GM23338 (cell line): ENCODE measurements around the gene IL19. TPM values are rescaled to one million over a fixed set of nuclear protein-coding genes. Genes with fewer than 3 reads are reported as not detected.

ENCODE experiments used
- ATAC-seq: fragments of 200-7000 bp; cut with Tn5 transposase; 3 replicates; pipeline ENCODE4 v1.9.1; 2020
- DNase-seq: peaks from one replicate; pipeline ENCODE4 v3.0.0-alpha.2; 2015; ENCODE audit warnings: low spot score
- H2AFZ ChIP-seq: fragments of 200-600 bp; sonication (generic); 2 replicates; pipeline ENCODE4 v1.8.0; 2016; ENCODE audit warnings: antibody characterized with exemption, mild to moderate bottlenecking, moderate library complexity
- H3F3A ChIP-seq: fragments of 200-600 bp; sonication (generic); replicated peaks from 2 replicates; pipeline ENCODE4 v1.8.0; 2017; ENCODE audit warnings: antibody characterized with exemption, mixed run types, low read depth
- H3K27ac ChIP-seq: fragments of 200-600 bp; sonication (generic); 2 replicates; pipeline ENCODE4 v1.6.1; 2016; ENCODE audit warnings: low read depth
- H3K27me3 ChIP-seq: fragments of 200-600 bp; sonication (generic); 2 replicates; pipeline ENCODE4 v1.8.0; 2016; ENCODE audit warnings: mild to moderate bottlenecking, mixed run types, moderate library complexity; ENCODE audit not compliant: insufficient read depth
- H3K36me3 ChIP-seq: fragments of 200-600 bp; sonication (generic); 2 replicates; pipeline ENCODE4 v1.8.0; 2016; ENCODE audit warnings: mild to moderate bottlenecking; ENCODE audit not compliant: insufficient read depth
- H3K4me1 ChIP-seq: fragments of 200-600 bp; sonication (generic); 2 replicates; pipeline ENCODE4 v1.8.0; 2016; ENCODE audit warnings: mild to moderate bottlenecking, moderate library complexity; ENCODE audit not compliant: insufficient read depth
- H3K4me2 ChIP-seq: fragments of 200-600 bp; sonication (generic); 2 replicates; pipeline ENCODE4 v1.7.1; 2017; ENCODE audit warnings: mixed run types
- H3K4me3 ChIP-seq: fragments of 200-600 bp; sonication (generic); 2 replicates; pipeline ENCODE4 v1.6.1; 2016; ENCODE audit warnings: mixed run types
- H3K79me2 ChIP-seq: fragments of 200-600 bp; sonication (generic); replicated peaks from 2 replicates; pipeline ENCODE4 v1.8.0; 2017; ENCODE audit warnings: mild to moderate bottlenecking; ENCODE audit not compliant: insufficient read depth
- H3K9me2 ChIP-seq: fragments of 200-600 bp; sonication (generic); 2 replicates; pipeline ENCODE4 v1.8.0; 2017; ENCODE audit not compliant: insufficient read depth
- H4K20me1 ChIP-seq: fragments of 200-600 bp; sonication (generic); replicated peaks from 2 replicates; pipeline ENCODE4 v1.8.0; 2017; ENCODE audit warnings: mild to moderate bottlenecking; ENCODE audit not compliant: insufficient read depth
- H3K27ac Mint-ChIP-seq: 2 replicates; pipeline ENCODE4 v1.8.0; 2020; ENCODE audit warnings: inconsistent platforms, mild to moderate bottlenecking, moderate library complexity, mixed read lengths
- H3K27me3 Mint-ChIP-seq: 3 replicates; pipeline ENCODE4 v1.8.0; 2022; ENCODE audit warnings: low read depth, mild to moderate bottlenecking, moderate library complexity, mixed read lengths, inconsistent platforms; ENCODE audit not compliant: insufficient read depth, poor library complexity
- H3K36me3 Mint-ChIP-seq: 3 replicates; pipeline ENCODE4 v1.8.0; 2021; ENCODE audit warnings: low read depth, mild to moderate bottlenecking, inconsistent platforms, moderate library complexity, mixed read lengths
- H3K4me1 Mint-ChIP-seq: 3 replicates; pipeline ENCODE4 v1.8.0; 2020; ENCODE audit warnings: mild to moderate bottlenecking, inconsistent platforms, mixed read lengths
- H3K4me3 Mint-ChIP-seq: 3 replicates; pipeline ENCODE4 v1.8.0; 2021; ENCODE audit warnings: moderate library complexity, mild to moderate bottlenecking, inconsistent platforms, mixed read lengths
- H3K9me3 Mint-ChIP-seq: 3 replicates; pipeline ENCODE4 v1.8.0; 2020; ENCODE audit warnings: moderate library complexity, mild to moderate bottlenecking, inconsistent platforms, mixed read lengths
- CTCF ChIP-seq, 2 experiments: fragments of 200-600 bp in 1 of 2; sonication (generic) in 1 of 2; conservative IDR thresholded peaks; 2 replicates each; pipeline versions ENCODE4 v1.5.1 to v1.6.1; 2016 to 2017; ENCODE audit warnings: antibody characterized with exemption in 2 of 2, low read depth in 2 of 2, mild to moderate bottlenecking in 2 of 2, moderate library complexity in 1 of 2
- EZH2phosphoT487 ChIP-seq: fragments of 200-600 bp; sonication (generic); IDR thresholded peaks from one replicate; pipeline ENCODE4 v1.8.1; 2018; ENCODE audit warnings: antibody characterized with exemption; ENCODE audit not compliant: unreplicated experiment
- REST ChIP-seq: IDR thresholded peaks from one replicate; pipeline ENCODE4 v1.6.1; 2018; ENCODE audit warnings: antibody characterized with exemption; ENCODE audit not compliant: unreplicated experiment
- ZNF462 ChIP-seq: fragments of 250-450 bp; sonication (Bioruptor Pico); IDR thresholded peaks from 2 replicates; pipeline ENCODE4 v1.5.0; 2020; ENCODE audit warnings: mild to moderate bottlenecking, moderate library complexity
- polyA plus RNA-seq: library from polyadenylated mRNA; unstranded; fragments of >200 nt; fragmentation: Nextera tagmentation; extraction: Ambion mirVana; gene quantifications from 2 replicates; pipeline ENCODE4 v1.2.1, GENCODE V29; 2016
- total RNA-seq: library from RNA; depleted of rRNA; stranded (reverse); fragments of >200 nt; shearing (Covaris generic); gene quantifications from 2 replicates; pipeline ENCODE4 v1.2.3, GENCODE V29; 2014

The IL19 gene
- total and polyA plus RNA-seq, 2 experiments from 2014 or later: not detected

- H3K36me3 ChIP-seq: no peaks in the 10 kb centered on the region; the same call in 1 of the 2 replicates
- no peaks in the 10 kb centered on the region for H3K9me3 Mint-ChIP-seq
- DNase-seq: peak; percentile 77
These were observed 36.0 kb upstream of the IL19 start for GRCh38 chr1:206734499-206735142.

More at GRCh38 chr1:206734499-206735142, 36.0 kb upstream of the IL19 start:
- Histone ChIP-seq H3K9me2 (no peaks in the 10 kb centered on the region), H3K4me1 (no peaks in the 10 kb centered on the region), H2AFZ (no peak overlapping the region), H3K79me2 (no peaks in the 10 kb centered on the region), H3K4me2 (no peak overlapping the region), H4K20me1 (peaks cover 4% of the 10 kb centered on the region; the same call in 1 of the 2 replicates), H3F3A (no peaks in the 10 kb centered on the region), H3K27ac (no peak overlapping the region), H3K4me3 (no peak overlapping the region), H3K27me3 (no peaks in the 10 kb centered on the region)
- ATAC-seq: peak; percentile 79
- Mint-ChIP-seq H3K27me3 (peaks cover 6% of the 10 kb centered on the region), H3K27ac (no peak overlapping the region), H3K4me3 (no peak overlapping the region), H3K4me1 (peaks cover 9% of the 10 kb centered on the region; the same call in 2 of the 3 replicates), H3K36me3 (peaks cover 18% of the 10 kb centered on the region)
- TF ChIP-seq CTCF (conservative IDR thresholded peaks at IDR 0.05; ENCODE audit: low read depth in 2 of 2) (peak; percentile 68 to 78), REST (no peak), EZH2phosphoT487 (no peak), ZNF462 (CRISPR knock-in tag) (no peak)
